Liver (tissue), 9 donors: ENCODE results near the gene GRIA3. TPM values are rescaled to one million over a fixed set of nuclear protein-coding genes. Genes with fewer than 3 reads are reported as not detected.

Source experiments
- DNase-seq: peaks from one replicate; pipeline ENCODE4 v3.0.0-alpha.2; 2017; ENCODE audit warnings: low spot score
- H3K27ac ChIP-seq, 2 donors: one replicate each; pipeline ENCODE4 v1.7.0; 2013; ENCODE audit warnings: inconsistent platforms in 2 of 2, low read length in 2 of 2, control low read depth in 1 of 2, low read depth in 1 of 2, mild to moderate bottlenecking in 1 of 2
- H3K27me3 ChIP-seq, 4 donors: one replicate each; pipeline versions ENCODE4 v1.6.1 to v1.7.0; 2013; ENCODE audit warnings: low read length in 3 of 4, inconsistent platforms in 1 of 4, mild to moderate bottlenecking in 1 of 4, moderate library complexity in 1 of 4; ENCODE audit not compliant: control insufficient read depth in 4 of 4, insufficient read depth in 4 of 4
- H3K36me3 ChIP-seq, 4 donors: one replicate each; pipeline versions ENCODE4 v1.6.1 to v1.7.0; 2013; ENCODE audit warnings: low read length in 3 of 4, mild to moderate bottlenecking in 3 of 4, low read depth in 1 of 4, moderate library complexity in 1 of 4; ENCODE audit not compliant: control insufficient read depth in 4 of 4, insufficient read depth in 3 of 4
- H3K4me1 ChIP-seq, 4 donors: one replicate each; pipeline versions ENCODE4 v1.6.1 to v1.7.0; 2013; ENCODE audit warnings: low read length in 3 of 4, mild to moderate bottlenecking in 3 of 4, moderate library complexity in 1 of 4; ENCODE audit not compliant: control insufficient read depth in 4 of 4, insufficient read depth in 4 of 4
- H3K4me3 ChIP-seq, 3 donors: one replicate each; pipeline versions ENCODE4 v1.6.1 to v1.7.0; 2013; ENCODE audit warnings: low read length in 3 of 3, control low read depth in 1 of 3, low read depth in 1 of 3, mild to moderate bottlenecking in 1 of 3
- H3K9ac ChIP-seq, 2 donors: one replicate each; pipeline ENCODE4 v1.7.0; 2013; ENCODE audit warnings: low read length in 2 of 2, mild to moderate bottlenecking in 2 of 2, moderate library complexity in 2 of 2, control low read depth in 1 of 2, low read depth in 1 of 2
- H3K9me3 ChIP-seq, 4 donors: one replicate each; pipeline versions ENCODE4 v1.6.1 to v1.7.0; 2013; ENCODE audit warnings: low read length in 3 of 4; ENCODE audit not compliant: control insufficient read depth in 4 of 4
- FOXA1 ChIP-seq: IDR thresholded peaks from 2 replicates; pipeline ENCODE4 v1.6.1; 2016; ENCODE audit warnings: antibody characterized with exemption
- FOXA2 ChIP-seq: IDR thresholded peaks from 2 replicates; pipeline ENCODE4 v1.6.1; 2016; ENCODE audit warnings: antibody characterized with exemption
- HNF4A ChIP-seq, 2 donors: conservative IDR thresholded peaks; 2 replicates each; pipeline ENCODE4 v1.6.1; 2016; ENCODE audit warnings: antibody characterized with exemption in 2 of 2, mild to moderate bottlenecking in 2 of 2
- JUND ChIP-seq, 2 donors: IDR thresholded peaks; 2 replicates each; pipeline ENCODE4 v1.6.1; 2016; ENCODE audit warnings: antibody characterized with exemption in 2 of 2
- NR2F2 ChIP-seq: IDR thresholded peaks from 2 replicates; pipeline ENCODE4 v1.6.1; 2016; ENCODE audit warnings: antibody characterized with exemption
- RAD21 ChIP-seq, 2 donors: IDR thresholded peaks; 2 replicates each; pipeline ENCODE4 v1.6.1; 2016; ENCODE audit warnings: antibody characterized with exemption in 2 of 2, mild to moderate bottlenecking in 2 of 2
- RXRA ChIP-seq, 2 donors: IDR thresholded peaks; 2 replicates each; pipeline ENCODE4 v1.6.1; 2017 to 2018; ENCODE audit warnings: antibody characterized with exemption in 2 of 2, mild to moderate bottlenecking in 1 of 2
- YY1 ChIP-seq: IDR thresholded peaks from 2 replicates; pipeline ENCODE4 v1.6.1; 2016; ENCODE audit warnings: antibody characterized with exemption, mild to moderate bottlenecking
- WGBS: extraction: QIAGEN DNeasy Blood & Tissue Kit; methylation state at CpG from one replicate; pipeline ENCODE4 v1.1.7; 2013; 5-methylcytosine and 5-hydroxymethylcytosine counted together
- polyA plus RNA-seq, 2 donors: library from polyadenylated mRNA; stranded (reverse) in 1 of 2; unstranded in 1 of 2; fragments of 200-250 nt in 1 of 2; fragments of >200 nt in 1 of 2; fragmentation: Nextera tagmentation in 1 of 2; extraction: Ambion mirVana in 1 of 2; gene quantifications; one replicate each; pipeline versions ENCODE4 v1.2.1 to v1.2.3, GENCODE V29; 2013 to 2015
- total RNA-seq, 2 donors: library from RNA; depleted of rRNA; stranded (reverse); fragments of >200 nt; gene quantifications; one replicate each; pipeline ENCODE4 v1.2.3, GENCODE V29; 2014
- TF ChIP-seq, protein P1 (sequence below): IDR thresholded peaks from 2 replicates; pipeline ENCODE4 v1.6.1; 2016; ENCODE audit warnings: antibody characterized with exemption
- TF ChIP-seq, protein P2 (sequence below): IDR thresholded peaks from 2 replicates; pipeline ENCODE4 v1.6.1; 2016; ENCODE audit warnings: antibody characterized with exemption, mild to moderate bottlenecking
- TF ChIP-seq, protein P3 (sequence below): IDR thresholded peaks from 2 replicates; pipeline ENCODE4 v1.6.1; 2016; ENCODE audit warnings: antibody characterized with exemption
- TF ChIP-seq, protein P4 (sequence below): IDR thresholded peaks from 2 replicates; pipeline ENCODE4 v1.6.1; 2016; ENCODE audit warnings: antibody characterized with exemption
- TF ChIP-seq, protein P5 (sequence below): fragments of 150-350 bp; IDR thresholded peaks from 2 replicates; pipeline ENCODE4 v1.5.1; 2017; ENCODE audit warnings: improper control_type of control experiment, low read depth, low read length; ENCODE audit not compliant: missing input control
- donor health status: healthy.
- donor health status: healthy.
- donor health status: healthy.
- donor health status: healthy.
- donor health status: healthy.

The GRIA3 gene
- total and polyA plus RNA-seq, 4 donors = 1.5 to 3.4 (median 2.9) TPM

DNA sequence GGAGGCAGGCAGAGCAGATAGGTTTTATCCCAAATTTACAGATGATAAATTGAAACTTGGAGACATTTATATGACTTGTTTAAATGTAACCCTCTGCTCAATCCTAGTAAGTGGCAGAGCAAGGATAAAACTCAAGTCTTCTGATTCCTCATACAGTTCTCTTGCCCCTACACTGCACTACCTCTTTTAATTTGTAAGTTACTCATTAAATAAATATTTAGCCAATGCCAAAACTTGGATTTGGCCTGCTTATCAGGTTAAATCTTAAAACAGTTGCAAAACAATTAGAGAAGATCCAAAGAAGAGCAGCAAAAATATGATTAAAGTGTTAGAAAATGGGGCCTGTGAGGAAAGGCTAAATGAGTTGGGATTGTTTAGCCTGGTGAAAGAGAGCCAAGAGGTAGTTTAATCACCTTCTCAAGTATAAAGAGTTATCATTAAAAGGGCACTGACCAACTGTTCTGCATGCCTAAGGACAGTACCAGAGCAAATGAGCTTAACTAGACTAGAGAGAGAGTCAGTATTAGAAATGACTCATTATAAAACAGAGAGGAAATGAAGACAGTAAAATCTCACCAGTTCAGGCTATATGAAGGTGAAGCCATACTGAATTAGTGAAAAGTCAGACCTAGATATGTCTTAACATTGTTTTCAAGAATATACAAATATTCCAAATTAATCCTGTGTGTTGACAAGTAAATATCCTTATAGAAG is 146.3 kb downstream of the GRIA3 start:
- H3K27ac ChIP-seq = no peak overlapping the region
- H3K36me3 ChIP-seq = no peaks in the 10 kb centered on the region
- peaks cover 0 to 8% (median 3%) of the 10 kb centered on the region in 4 donors for H3K4me1 ChIP-seq
- no peak overlapping the region for H3K9ac ChIP-seq
- H3K9me3 ChIP-seq = no peaks in the 10 kb centered on the region
- no peak for TF ChIP-seq RAD21 (IDR thresholded peaks at IDR 0.05)
- TF ChIP-seq, protein P1, sequence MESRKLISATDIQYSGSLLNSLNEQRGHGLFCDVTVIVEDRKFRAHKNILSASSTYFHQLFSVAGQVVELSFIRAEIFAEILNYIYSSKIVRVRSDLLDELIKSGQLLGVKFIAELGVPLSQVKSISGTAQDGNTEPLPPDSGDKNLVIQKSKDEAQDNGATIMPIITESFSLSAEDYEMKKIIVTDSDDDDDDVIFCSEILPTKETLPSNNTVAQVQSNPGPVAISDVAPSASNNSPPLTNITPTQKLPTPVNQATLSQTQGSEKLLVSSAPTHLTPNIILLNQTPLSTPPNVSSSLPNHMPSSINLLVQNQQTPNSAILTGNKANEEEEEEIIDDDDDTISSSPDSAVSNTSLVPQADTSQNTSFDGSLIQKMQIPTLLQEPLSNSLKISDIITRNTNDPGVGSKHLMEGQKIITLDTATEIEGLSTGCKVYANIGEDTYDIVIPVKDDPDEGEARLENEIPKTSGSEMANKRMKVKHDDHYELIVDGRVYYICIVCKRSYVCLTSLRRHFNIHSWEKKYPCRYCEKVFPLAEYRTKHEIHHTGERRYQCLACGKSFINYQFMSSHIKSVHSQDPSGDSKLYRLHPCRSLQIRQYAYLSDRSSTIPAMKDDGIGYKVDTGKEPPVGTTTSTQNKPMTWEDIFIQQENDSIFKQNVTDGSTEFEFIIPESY = no peak
- TF ChIP-seq NR2F2 = no peak
- TF ChIP-seq FOXA1 = no peak
- no peak for TF ChIP-seq HNF4A (conservative IDR thresholded peaks at IDR 0.05)
- no peak for TF ChIP-seq RXRA (IDR thresholded peaks at IDR 0.05)
- DNase-seq = no peak
- no peaks in the 10 kb centered on the region for H3K27me3 ChIP-seq
- no peak overlapping the region for H3K4me3 ChIP-seq

DNA sequence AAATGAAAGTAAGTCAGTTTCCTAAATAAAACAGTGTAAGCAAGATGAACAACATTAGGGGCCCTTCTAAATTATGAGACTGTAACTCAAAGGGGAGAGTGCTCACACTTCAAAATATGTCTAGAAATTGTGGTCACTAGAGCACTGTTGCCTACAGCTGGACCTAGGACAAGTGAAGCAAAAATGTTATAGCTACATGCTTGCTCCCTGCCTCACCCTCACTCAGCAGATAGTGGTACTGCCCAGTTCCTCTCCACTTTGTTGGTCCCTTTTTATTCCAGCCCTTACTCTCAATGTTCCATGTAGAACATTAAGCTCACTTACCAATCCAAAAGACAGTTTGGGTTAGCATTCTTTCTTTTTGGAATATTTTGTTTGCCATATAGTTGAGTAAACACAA is 147.3 kb downstream of the GRIA3 start:
- Histone ChIP-seq H3K9ac (no peak overlapping the region), H3K9me3 (no peaks in the 10 kb centered on the region), H3K27me3 (no peaks in the 10 kb centered on the region), H3K27ac (no peak overlapping the region), H3K36me3 (no peaks in the 10 kb centered on the region), H3K4me1 (peaks cover 0 to 8% (median 3%) of the 10 kb centered on the region in 4 donors), H3K4me3 (no peak overlapping the region)
- no peak for DNase-seq
- TF ChIP-seq, protein P1 = no peak
- TF ChIP-seq, protein P2, sequence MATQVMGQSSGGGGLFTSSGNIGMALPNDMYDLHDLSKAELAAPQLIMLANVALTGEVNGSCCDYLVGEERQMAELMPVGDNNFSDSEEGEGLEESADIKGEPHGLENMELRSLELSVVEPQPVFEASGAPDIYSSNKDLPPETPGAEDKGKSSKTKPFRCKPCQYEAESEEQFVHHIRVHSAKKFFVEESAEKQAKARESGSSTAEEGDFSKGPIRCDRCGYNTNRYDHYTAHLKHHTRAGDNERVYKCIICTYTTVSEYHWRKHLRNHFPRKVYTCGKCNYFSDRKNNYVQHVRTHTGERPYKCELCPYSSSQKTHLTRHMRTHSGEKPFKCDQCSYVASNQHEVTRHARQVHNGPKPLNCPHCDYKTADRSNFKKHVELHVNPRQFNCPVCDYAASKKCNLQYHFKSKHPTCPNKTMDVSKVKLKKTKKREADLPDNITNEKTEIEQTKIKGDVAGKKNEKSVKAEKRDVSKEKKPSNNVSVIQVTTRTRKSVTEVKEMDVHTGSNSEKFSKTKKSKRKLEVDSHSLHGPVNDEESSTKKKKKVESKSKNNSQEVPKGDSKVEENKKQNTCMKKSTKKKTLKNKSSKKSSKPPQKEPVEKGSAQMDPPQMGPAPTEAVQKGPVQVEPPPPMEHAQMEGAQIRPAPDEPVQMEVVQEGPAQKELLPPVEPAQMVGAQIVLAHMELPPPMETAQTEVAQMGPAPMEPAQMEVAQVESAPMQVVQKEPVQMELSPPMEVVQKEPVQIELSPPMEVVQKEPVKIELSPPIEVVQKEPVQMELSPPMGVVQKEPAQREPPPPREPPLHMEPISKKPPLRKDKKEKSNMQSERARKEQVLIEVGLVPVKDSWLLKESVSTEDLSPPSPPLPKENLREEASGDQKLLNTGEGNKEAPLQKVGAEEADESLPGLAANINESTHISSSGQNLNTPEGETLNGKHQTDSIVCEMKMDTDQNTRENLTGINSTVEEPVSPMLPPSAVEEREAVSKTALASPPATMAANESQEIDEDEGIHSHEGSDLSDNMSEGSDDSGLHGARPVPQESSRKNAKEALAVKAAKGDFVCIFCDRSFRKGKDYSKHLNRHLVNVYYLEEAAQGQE = no peak
- TF ChIP-seq HNF4A (conservative IDR thresholded peaks at IDR 0.05) = no peak

DNA sequence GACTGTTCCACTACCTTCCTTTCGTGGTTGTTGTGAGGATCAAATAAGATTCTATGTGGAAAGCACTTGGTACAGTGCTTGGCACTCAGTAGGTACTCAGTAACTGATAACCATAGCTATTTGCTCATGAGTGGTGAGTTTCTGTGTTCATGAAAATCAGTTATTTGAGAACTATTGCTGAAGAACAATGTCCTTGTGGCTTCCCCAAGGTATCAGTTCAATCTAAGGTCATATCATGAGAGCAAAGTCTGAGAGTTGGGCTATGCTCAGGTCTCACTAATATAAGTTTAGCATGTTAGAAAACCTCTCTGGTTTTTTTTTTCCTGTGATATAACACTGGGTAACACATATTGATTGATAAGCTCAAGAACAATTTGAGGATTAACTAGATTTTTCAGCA is 147.8 kb downstream of the GRIA3 start:
- Histone ChIP-seq H3K9me3 (no peaks in the 10 kb centered on the region), H3K4me1 (peaks cover 0 to 8% (median 3%) of the 10 kb centered on the region in 4 donors), H3K9ac (no peak overlapping the region), H3K27me3 (no peaks in the 10 kb centered on the region), H3K4me3 (no peak overlapping the region), H3K36me3 (no peaks in the 10 kb centered on the region), H3K27ac (no peak overlapping the region)
- WGBS = 83% methylated on average over 1 of the region's 1 CpG
- DNase-seq = no peak
- TF ChIP-seq, protein P3, sequence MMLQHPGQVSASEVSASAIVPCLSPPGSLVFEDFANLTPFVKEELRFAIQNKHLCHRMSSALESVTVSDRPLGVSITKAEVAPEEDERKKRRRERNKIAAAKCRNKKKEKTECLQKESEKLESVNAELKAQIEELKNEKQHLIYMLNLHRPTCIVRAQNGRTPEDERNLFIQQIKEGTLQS = no peak
- TF ChIP-seq, protein P4, sequence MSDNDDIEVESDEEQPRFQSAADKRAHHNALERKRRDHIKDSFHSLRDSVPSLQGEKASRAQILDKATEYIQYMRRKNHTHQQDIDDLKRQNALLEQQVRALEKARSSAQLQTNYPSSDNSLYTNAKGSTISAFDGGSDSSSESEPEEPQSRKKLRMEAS = no peak
- TF ChIP-seq, protein P5, sequence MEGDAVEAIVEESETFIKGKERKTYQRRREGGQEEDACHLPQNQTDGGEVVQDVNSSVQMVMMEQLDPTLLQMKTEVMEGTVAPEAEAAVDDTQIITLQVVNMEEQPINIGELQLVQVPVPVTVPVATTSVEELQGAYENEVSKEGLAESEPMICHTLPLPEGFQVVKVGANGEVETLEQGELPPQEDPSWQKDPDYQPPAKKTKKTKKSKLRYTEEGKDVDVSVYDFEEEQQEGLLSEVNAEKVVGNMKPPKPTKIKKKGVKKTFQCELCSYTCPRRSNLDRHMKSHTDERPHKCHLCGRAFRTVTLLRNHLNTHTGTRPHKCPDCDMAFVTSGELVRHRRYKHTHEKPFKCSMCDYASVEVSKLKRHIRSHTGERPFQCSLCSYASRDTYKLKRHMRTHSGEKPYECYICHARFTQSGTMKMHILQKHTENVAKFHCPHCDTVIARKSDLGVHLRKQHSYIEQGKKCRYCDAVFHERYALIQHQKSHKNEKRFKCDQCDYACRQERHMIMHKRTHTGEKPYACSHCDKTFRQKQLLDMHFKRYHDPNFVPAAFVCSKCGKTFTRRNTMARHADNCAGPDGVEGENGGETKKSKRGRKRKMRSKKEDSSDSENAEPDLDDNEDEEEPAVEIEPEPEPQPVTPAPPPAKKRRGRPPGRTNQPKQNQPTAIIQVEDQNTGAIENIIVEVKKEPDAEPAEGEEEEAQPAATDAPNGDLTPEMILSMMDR = no peak
- TF ChIP-seq YY1 (no peak), FOXA2 (no peak), JUND (IDR thresholded peaks at IDR 0.05) (no peak)
- TF ChIP-seq, protein P2 = no peak
